NB4 (cell line): ENCODE data around the gene GABBR2.

Experiments
- POLR2A ChIP-seq: IDR thresholded peaks from 2 replicates; pipeline ENCODE4 v1.6.1; 2011; ENCODE audit warnings: mild to moderate bottlenecking; ENCODE audit not compliant: insufficient read length; ENCODE audit errors: extremely low read depth
- TF ChIP-seq, protein P1 (sequence below): IDR thresholded peaks from one replicate; pipeline ENCODE4 v1.5.1; 2012; ENCODE audit warnings: low read depth, low read length

DNA sequence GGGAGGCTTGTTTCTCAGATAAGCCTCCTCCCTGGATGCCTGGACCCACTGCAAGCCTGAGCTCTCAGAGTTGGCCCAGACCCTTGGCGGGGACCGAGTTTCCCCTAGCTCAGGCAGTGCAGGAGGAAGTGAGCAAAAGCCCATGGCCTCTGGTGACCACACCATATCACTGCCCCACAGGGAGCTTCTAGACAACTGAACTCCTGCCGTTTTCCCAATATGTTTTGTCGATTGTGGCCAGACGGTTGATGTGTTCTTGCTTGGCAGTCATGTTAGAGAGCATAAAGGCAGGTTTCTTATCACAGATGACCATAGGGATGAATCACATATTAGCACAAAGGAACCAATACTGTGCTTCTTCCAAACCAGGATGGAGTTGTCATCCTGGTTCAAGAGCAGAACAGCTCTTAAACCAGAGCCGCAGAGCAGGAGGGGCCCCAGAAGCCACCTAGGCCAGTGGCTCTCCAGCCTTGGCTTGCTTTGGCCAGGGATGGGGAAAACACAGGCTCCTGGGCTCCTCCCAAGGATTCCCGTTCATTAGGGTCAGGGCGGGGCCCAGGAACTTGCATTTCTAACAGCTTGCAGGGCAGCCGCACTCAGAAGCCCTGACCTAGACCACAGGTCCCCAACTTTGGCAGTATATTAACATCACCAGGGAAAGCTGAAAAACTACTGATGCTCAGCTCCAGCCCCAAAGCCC, 340.2 kb downstream of the GABBR2 start:
- TF ChIP-seq, protein P1, sequence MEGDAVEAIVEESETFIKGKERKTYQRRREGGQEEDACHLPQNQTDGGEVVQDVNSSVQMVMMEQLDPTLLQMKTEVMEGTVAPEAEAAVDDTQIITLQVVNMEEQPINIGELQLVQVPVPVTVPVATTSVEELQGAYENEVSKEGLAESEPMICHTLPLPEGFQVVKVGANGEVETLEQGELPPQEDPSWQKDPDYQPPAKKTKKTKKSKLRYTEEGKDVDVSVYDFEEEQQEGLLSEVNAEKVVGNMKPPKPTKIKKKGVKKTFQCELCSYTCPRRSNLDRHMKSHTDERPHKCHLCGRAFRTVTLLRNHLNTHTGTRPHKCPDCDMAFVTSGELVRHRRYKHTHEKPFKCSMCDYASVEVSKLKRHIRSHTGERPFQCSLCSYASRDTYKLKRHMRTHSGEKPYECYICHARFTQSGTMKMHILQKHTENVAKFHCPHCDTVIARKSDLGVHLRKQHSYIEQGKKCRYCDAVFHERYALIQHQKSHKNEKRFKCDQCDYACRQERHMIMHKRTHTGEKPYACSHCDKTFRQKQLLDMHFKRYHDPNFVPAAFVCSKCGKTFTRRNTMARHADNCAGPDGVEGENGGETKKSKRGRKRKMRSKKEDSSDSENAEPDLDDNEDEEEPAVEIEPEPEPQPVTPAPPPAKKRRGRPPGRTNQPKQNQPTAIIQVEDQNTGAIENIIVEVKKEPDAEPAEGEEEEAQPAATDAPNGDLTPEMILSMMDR: no peak
- no peak for TF ChIP-seq POLR2A
